Thyroid gland (tissue), 4 donors: ENCODE results near the gene TLDC2.

ENCODE experiments used
- CTCF ChIP-seq, 6 experiments: fragments of 200-600 bp in 3 of 6; fragments of 450-650 bp in 3 of 6; sonication (generic) in 3 of 6; IDR thresholded peaks; one replicate each; pipeline ENCODE4 v1.5.1; 2016 to 2019; ENCODE audit warnings: antibody characterized with exemption in 6 of 6, mild to moderate bottlenecking in 2 of 6, inconsistent platforms in 1 of 6, moderate library complexity in 1 of 6
- POLR2A ChIP-seq, 2 donors: fragments of 450-650 bp; IDR thresholded peaks; one replicate each; pipeline ENCODE4 v1.6.1; 2017; ENCODE audit warnings: antibody characterized with exemption in 2 of 2, mild to moderate bottlenecking in 2 of 2, moderate library complexity in 1 of 2

DNA sequence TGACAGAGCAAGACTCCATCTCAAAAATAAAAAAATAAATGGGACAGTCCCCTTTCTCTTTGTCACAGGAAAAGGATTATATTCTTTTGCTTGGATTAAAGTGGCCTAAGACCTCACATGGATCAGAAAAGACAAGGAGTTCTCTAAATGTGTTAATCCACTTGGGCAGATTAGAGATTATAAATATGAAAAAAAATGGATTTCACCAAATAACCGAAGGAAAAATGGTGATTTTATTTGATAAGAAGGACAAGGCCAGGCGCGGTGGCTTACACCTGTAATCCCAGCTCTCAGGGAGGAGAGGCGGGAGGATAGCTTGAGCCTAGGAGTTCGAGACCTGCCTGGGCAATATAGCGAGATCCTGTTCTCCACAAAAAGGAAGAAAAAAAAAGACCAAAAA, 53.8 kb downstream of the TLDC2 start:
- TF ChIP-seq CTCF (IDR thresholded peaks at IDR 0.05) (no peak), POLR2A (IDR thresholded peaks at IDR 0.05) (no peak)
